Stimulated activated CD4-positive, alpha-beta T cell treated with anti-CD3 and anti-CD28 coated beads, Interleukin-2, amount 100 ng/mL, for 4 hours (primary cell): ENCODE measurements around the gene FAM186B.
A peak's percentile ranks its signal among the peaks of the same experiment; 100 is the strongest.

ENCODE experiments used
- DNase-seq: peaks from one replicate; pipeline ENCODE4 v3.0.0-alpha.2; 2020; ENCODE audit warnings: low read depth

FAM186B gene

GRCh38 chr12:49537752-49538509 is 67.5 kb downstream of the FAM186B start:
- DNase-seq: peak; percentile 44
